Activated CD4-positive, alpha-beta T cell treated with anti-CD3 and anti-CD28 coated beads for 36 hours (primary cell): ENCODE data around the gene GABRE. TPM values are rescaled to one million over a fixed set of nuclear protein-coding genes. Genes with fewer than 3 reads are reported as not detected.

Experiments
- ATAC-seq: fragments of 200-7000 bp; cut with Tn5 transposase; one replicate; pipeline ENCODE4 v1.10.0; 2021; ENCODE audit warnings: mild to moderate bottlenecking, moderate library complexity
- CTCF ChIA-PET: fragments of 350-600 bp; sonication (Branson Sonifier 250); formaldehyde crosslinking; loops from one replicate; lab custom pipeline; 2021; ENCODE audit warnings: antibody characterized with exemption; lab: Charles Lee
- POLR2A ChIA-PET: fragments of 350-600 bp; sonication (Branson Sonifier 250); formaldehyde crosslinking; loops from one replicate; lab custom pipeline; 2021; ENCODE audit warnings: antibody characterized with exemption, inconsistent platforms; lab: Charles Lee
- DNase-seq: peaks from one replicate; pipeline ENCODE4 v3.0.0-alpha.2; 2020
- H3K27ac Mint-ChIP-seq: one replicate; pipeline ENCODE4 v1.8.0; 2021; ENCODE audit warnings: mixed read lengths
- H3K27me3 Mint-ChIP-seq: one replicate; pipeline ENCODE4 v1.8.0; 2021; ENCODE audit warnings: mixed read lengths
- H3K36me3 Mint-ChIP-seq: one replicate; pipeline ENCODE4 v1.8.0; 2021; ENCODE audit warnings: low read depth, mixed read lengths
- H3K4me1 Mint-ChIP-seq: one replicate; pipeline ENCODE4 v1.8.0; 2021; ENCODE audit warnings: mixed read lengths
- H3K4me3 Mint-ChIP-seq: one replicate; pipeline ENCODE4 v1.8.0; 2021; ENCODE audit warnings: mild to moderate bottlenecking, moderate library complexity, mixed read lengths
- H3K9me3 Mint-ChIP-seq: one replicate; pipeline ENCODE4 v1.8.0; 2021; ENCODE audit warnings: low read depth, mixed read lengths
- intact Hi-C, 2 experiments: fragments of 100-400 bp; cut with DNase I in 1 of 2; cut with micrococcal nuclease in 1 of 2; formaldehyde crosslinking; loops; one replicate each; pipeline versions ENCODE4 v1.14.2 to v1.15.1; 2022 to 2024; cut with DNase I, micrococcal nuclease
- total RNA-seq, 2 experiments: library from RNA; stranded (reverse); gene quantifications; one replicate each; pipeline ENCODE4 v1.2.3, GENCODE V29; 2021

The GABRE gene
- total RNA-seq, 2 experiments from 2014 or later = not detected

DNA sequence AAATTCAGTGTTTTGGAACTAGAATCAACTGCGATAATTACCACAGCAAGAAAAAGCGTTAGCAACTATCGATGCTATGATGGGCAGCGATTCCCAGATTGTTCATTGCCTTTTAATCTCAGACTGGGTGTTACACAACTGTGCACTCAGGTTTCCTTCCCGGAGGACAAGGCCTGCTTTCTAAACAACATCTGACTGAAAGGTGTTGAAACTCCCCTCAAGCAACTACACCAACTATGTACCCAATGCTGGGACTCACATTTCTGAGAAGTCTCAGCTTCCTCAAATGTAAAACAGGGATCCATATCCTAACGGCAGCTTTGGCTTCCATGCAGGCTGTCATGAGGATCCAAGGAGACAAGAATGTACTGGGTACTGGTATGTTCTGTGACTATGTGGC is 8.2 kb downstream of the GABRE start:
- DNase-seq = no peak
- no peak for ATAC-seq
- Mint-ChIP-seq H3K27ac (no peak overlapping the region), H3K9me3 (no peaks in the 10 kb centered on the region), H3K27me3 (no peaks in the 10 kb centered on the region), H3K36me3 (no peaks in the 10 kb centered on the region), H3K4me3 (no peak overlapping the region), H3K4me1 (no peaks in the 10 kb centered on the region)
- CTCF ChIA-PET = no interaction called here
- intact Hi-C loops = no loop called here
- POLR2A ChIA-PET = no interaction called here

DNA sequence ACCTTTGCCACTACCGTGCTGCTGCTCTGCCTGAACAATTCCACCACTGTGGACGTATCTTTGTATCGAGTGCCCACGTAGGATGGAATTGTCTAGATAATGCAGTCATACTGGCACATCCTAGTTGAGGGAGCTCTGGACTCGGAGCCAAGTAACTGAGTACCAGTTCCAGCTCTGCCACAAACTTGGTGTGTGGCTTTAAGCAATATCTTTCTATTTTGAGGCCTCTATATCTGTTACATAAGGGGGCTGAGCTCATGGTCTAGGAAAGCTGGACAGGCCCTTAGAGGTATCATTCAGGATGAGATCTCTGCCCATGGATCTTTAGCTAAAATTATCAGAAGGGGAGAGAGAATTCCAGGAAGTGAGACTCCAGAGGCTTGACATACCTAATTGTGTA is 12.4 kb downstream of the GABRE start:
- H3K4me1 Mint-ChIP-seq = no peaks in the 10 kb centered on the region
- H3K4me3 Mint-ChIP-seq = no peak overlapping the region
- ChIA-PET CTCF (no interaction called here), POLR2A (no interaction called here)
- intact Hi-C loops = no loop called here
- no peaks in the 10 kb centered on the region for H3K27me3 Mint-ChIP-seq
- DNase-seq (no peak), ATAC-seq (no peak)
- no peak overlapping the region for H3K27ac Mint-ChIP-seq
- no peaks in the 10 kb centered on the region for H3K36me3 Mint-ChIP-seq
- peaks cover 3% of the 10 kb centered on the region for H3K9me3 Mint-ChIP-seq

DNA sequence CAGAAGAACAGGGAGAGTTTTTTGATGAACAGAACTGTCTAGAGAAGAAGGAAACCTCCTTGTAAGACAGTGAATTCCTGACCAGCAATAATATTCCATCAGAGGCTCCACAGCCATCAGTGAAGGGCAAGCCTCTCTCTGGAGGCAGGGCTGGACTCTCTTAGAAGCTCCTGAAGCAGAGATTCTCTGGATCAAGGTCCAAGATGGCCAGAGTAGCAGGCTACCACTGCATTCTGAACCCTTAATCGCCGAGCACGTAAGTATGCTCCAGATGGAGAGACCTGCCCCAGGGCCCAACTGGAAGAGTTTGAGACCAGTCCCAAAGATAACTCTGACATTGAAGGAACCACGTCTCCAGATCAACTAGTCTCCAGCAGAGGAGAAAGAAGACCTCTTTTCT is 16.4 kb downstream of the GABRE start:
- no peak overlapping the region for H3K4me3 Mint-ChIP-seq

DNA sequence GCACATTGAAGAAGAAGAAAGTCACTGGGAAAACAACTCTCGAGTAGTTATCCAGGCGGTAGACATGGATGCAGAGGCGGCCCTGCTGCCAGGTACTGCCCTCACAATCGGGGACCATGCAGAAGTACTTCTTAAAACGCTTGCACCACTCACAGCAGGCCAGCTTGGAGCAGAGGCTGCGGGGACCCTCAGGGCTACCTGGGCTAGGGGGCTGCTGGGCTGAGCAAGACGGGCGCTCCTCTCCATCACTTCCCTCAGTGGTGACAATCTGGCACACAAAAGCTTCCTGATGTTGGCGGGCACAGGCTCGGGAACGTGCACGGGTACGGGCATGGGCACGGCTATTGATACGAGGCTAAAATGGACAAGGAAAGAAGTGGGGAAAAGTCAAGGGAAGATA is 19.7 kb downstream of the GABRE start:
- Mint-ChIP-seq H3K4me3 (no peak overlapping the region), H3K9me3 (peaks cover 3% of the 10 kb centered on the region), H3K36me3 (no peaks in the 10 kb centered on the region), H3K27me3 (no peaks in the 10 kb centered on the region), H3K27ac (no peak overlapping the region), H3K4me1 (no peaks in the 10 kb centered on the region)
- DNase-seq = no peak
- intact Hi-C loops = no loop called here
- CTCF ChIA-PET = no interaction called here
- ATAC-seq = no peak
- POLR2A ChIA-PET = no interaction called here

More for the DNA sequence above, 16.4 kb downstream of the GABRE start:
- ChIA-PET CTCF (no interaction called here), POLR2A (no interaction called here)
- H3K27ac Mint-ChIP-seq = no peak overlapping the region
- H3K27me3 Mint-ChIP-seq = no peaks in the 10 kb centered on the region
- H3K4me1 Mint-ChIP-seq = no peaks in the 10 kb centered on the region
- H3K9me3 Mint-ChIP-seq = peaks cover 3% of the 10 kb centered on the region
- DNase-seq (no peak), ATAC-seq (no peak)
- no peaks in the 10 kb centered on the region for H3K36me3 Mint-ChIP-seq
- intact Hi-C loops = no loop called here

DNA sequence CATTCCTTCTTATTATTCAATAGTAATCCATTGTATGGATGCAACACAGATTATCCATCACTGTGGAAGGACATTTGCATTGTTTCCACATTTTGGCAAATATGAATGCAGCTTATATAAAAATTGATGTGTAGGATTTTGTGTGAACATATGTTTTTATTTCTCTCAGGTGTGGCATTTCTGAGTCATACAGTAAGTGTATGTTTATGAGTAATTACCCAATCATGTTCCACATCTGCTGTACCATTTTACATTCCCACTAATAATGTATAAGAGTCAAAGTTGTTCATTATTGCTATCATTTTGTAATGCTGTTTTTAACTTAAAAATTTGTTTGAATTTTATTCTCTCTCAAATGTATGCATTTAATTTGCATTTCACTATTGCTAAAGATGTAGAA is 36.3 kb downstream of the GABRE start:
- DNase-seq = no peak
- Mint-ChIP-seq H3K9me3 (no peaks in the 10 kb centered on the region), H3K4me3 (no peak overlapping the region), H3K27ac (no peak overlapping the region), H3K36me3 (no peaks in the 10 kb centered on the region), H3K27me3 (no peaks in the 10 kb centered on the region), H3K4me1 (no peaks in the 10 kb centered on the region)
- POLR2A ChIA-PET = no interaction called here
- no peak for ATAC-seq
- intact Hi-C loops = no loop called here
- CTCF ChIA-PET = no interaction called here

DNA sequence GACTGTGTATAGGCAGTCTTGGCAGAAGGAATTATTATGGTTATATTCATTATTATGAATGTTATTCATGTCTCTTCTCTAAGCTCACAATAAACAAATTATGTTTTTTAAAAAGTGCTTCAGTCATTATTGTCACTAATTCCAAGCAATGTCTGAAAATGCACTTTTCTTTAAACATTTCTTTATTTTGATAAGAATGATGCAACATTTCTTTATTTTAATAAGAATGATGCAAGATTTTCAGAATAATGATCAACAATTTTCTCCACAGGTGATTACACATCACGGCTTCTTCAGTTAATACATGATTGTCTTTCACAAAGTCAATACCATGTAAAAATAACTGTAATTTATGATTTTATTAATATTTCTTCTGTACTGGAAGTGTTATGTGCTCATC is 39.1 kb downstream of the GABRE start:
- H3K9me3 Mint-ChIP-seq = no peaks in the 10 kb centered on the region
- CTCF ChIA-PET = no interaction called here
- POLR2A ChIA-PET = no interaction called here
- H3K4me1 Mint-ChIP-seq = no peaks in the 10 kb centered on the region
- no peaks in the 10 kb centered on the region for H3K27me3 Mint-ChIP-seq
- no peak overlapping the region for H3K4me3 Mint-ChIP-seq
- intact Hi-C loops = no loop called here
- no peaks in the 10 kb centered on the region for H3K36me3 Mint-ChIP-seq
- no peak for DNase-seq
- no peak for ATAC-seq
- H3K27ac Mint-ChIP-seq = no peak overlapping the region

DNA sequence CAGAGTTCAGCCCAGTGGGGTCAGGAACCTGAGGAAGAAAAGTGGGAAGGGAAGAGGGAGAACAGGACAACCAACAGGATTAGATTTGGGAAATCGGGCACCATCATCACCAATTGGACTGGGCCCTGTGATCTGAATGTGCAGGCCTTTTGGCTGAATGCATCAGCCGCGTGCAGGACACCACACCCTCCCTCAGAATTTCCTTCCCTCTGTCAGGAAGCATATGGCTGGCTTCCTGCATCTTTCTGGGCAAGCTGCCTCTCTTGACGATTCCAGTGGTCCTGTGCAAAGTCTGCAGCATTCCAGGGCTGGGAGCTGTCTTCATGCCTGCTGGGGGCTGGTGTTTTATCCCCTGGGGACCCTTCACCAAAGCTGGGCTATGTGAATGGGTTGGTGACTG is 45.4 kb downstream of the GABRE start:
- no peaks in the 10 kb centered on the region for H3K27me3 Mint-ChIP-seq
- no peaks in the 10 kb centered on the region for H3K36me3 Mint-ChIP-seq
- intact Hi-C loops = no loop called here
- H3K4me1 Mint-ChIP-seq = no peaks in the 10 kb centered on the region
- CTCF ChIA-PET = no interaction called here
- DNase-seq = no peak
- POLR2A ChIA-PET = no interaction called here
- H3K9me3 Mint-ChIP-seq = no peaks in the 10 kb centered on the region
- H3K27ac Mint-ChIP-seq = no peak overlapping the region
- no peak for ATAC-seq
- no peak overlapping the region for H3K4me3 Mint-ChIP-seq

DNA sequence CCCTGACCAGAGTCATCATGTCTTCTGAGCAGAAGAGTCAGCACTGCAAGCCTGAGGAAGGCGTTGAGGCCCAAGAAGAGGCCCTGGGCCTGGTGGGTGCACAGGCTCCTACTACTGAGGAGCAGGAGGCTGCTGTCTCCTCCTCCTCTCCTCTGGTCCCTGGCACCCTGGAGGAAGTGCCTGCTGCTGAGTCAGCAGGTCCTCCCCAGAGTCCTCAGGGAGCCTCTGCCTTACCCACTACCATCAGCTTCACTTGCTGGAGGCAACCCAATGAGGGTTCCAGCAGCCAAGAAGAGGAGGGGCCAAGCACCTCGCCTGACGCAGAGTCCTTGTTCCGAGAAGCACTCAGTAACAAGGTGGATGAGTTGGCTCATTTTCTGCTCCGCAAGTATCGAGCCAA is 50.8 kb downstream of the GABRE start:
- Mint-ChIP-seq H3K27ac (no peak overlapping the region), H3K27me3 (no peaks in the 10 kb centered on the region), H3K36me3 (no peaks in the 10 kb centered on the region), H3K4me1 (no peaks in the 10 kb centered on the region), H3K4me3 (no peak overlapping the region), H3K9me3 (no peaks in the 10 kb centered on the region)
- DNase-seq = no peak
- intact Hi-C loops = no loop called here
- POLR2A ChIA-PET = no interaction called here
- ATAC-seq = no peak
- CTCF ChIA-PET = no interaction called here

DNA sequence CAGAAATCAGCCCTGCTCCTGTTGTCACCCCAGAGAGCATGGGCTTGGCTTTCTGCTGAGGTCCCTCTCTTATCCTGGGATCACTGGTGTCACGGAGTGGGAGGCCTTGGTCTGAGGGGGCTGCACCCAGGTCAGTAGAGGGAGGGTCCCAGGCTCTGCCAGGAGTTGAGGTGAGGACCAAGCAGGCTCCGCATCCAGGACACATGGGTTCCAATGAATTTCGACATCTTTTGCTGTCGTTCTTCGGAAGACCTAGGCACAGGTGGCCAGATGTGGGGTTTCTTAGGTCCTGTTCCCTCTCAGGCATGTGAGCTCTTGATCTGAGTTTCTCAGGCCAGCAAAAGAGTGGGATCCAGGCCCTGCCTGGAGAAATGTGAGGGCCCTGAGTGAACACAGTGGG is 51.8 kb downstream of the GABRE start:
- H3K4me1 Mint-ChIP-seq = no peaks in the 10 kb centered on the region
- DNase-seq = no peak
- H3K4me3 Mint-ChIP-seq = no peak overlapping the region
- H3K27ac Mint-ChIP-seq = no peak overlapping the region
- no peaks in the 10 kb centered on the region for H3K27me3 Mint-ChIP-seq
- intact Hi-C loops = no loop called here
- no peak for ATAC-seq
- ChIA-PET POLR2A (no interaction called here), CTCF (no interaction called here)
- H3K36me3 Mint-ChIP-seq = no peaks in the 10 kb centered on the region
- H3K9me3 Mint-ChIP-seq = no peaks in the 10 kb centered on the region

DNA sequence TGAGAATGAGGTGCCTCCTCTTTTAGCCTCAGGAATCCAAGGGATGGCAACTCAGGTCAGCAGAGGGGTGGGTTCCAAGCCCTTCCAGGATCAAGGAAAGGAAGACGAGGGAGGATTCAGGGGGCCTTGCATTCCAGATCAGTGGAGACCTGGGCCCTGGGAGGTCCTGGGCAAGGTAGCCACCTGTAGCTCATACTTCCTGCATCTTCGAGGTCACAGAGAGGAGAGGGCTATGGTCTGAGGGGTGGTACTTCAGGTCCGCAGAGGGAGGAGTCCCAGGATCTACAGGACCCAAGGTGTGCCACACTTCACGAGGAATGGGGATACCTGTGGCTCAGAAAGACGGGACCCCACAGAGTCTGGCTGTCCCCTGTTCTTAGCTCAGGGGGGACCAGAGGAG is 52.6 kb downstream of the GABRE start:
- DNase-seq (no peak), ATAC-seq (no peak)
- ChIA-PET POLR2A (no interaction called here), CTCF (no interaction called here)
- no peaks in the 10 kb centered on the region for H3K36me3 Mint-ChIP-seq
- no peaks in the 10 kb centered on the region for H3K27me3 Mint-ChIP-seq
- H3K9me3 Mint-ChIP-seq = no peaks in the 10 kb centered on the region
- no peak overlapping the region for H3K4me3 Mint-ChIP-seq
- no peaks in the 10 kb centered on the region for H3K4me1 Mint-ChIP-seq
- no peak overlapping the region for H3K27ac Mint-ChIP-seq
- intact Hi-C loops = no loop called here

DNA sequence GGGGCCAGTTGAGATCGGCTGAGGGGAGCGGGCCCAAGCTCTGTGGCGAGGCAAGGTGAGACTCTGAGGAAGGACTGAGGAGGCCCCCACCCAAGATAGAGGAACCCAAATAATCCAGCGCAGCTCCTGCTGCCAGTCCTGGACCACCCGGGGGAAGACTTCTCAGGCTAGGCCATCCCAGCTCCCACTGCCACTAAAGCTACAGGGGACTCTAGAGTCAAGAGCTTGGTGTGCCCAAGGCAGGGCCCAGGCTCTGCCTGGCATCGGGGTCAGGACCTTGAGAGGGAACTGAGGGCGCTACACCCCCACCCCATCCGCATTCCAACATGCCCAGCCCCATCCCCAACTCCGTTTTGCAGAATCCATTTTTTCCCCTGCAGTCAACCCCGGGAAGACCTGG is 53.2 kb downstream of the GABRE start:
- intact Hi-C loops = no loop called here
- Mint-ChIP-seq H3K4me1 (no peaks in the 10 kb centered on the region), H3K9me3 (no peaks in the 10 kb centered on the region), H3K27me3 (no peaks in the 10 kb centered on the region), H3K36me3 (no peaks in the 10 kb centered on the region), H3K4me3 (no peak overlapping the region), H3K27ac (no peak overlapping the region)
- ATAC-seq (no peak), DNase-seq (no peak)
- ChIA-PET POLR2A (no interaction called here), CTCF (no interaction called here)

DNA sequence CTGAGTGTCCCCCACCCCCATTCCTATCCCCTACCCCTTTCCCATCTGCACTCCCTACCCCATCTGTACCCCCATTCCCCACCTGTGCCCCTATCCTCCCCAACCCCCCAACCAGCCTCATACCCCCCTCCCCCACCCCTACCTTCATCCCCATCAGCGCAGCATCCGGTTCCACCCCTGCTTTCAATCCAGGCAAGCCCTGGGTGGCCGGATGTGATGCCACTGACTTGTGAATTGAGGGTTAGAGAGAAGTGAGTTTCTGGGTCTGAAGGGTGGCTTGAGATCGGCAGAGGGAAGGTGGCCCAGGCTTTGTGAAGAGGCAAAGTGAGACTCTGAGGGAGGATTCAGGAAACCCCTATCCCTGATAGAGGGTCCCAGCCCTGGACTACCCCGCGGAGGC is 53.9 kb downstream of the GABRE start:
- intact Hi-C loops = no loop called here

DNA sequence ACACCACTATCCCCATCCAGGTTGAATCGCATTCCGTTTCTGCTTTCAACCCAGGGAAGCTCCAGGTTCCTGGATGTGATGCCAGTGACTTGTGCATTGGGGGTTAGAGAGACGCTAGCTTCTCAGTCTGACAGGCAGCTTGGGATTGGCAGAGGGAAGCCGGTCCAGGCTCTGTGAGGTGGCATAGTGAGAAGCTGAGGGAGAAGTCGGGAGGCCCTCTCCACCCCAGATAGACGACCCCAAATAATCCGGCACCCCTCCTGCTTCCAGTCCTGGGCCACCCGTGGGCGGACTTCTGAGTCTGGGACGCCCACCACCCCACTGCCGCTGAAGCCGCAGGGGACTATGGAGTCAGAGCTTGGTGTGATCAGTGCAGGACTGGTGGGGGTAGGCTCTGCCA is 54.4 kb downstream of the GABRE start:
- no peaks in the 10 kb centered on the region for H3K36me3 Mint-ChIP-seq
- no peaks in the 10 kb centered on the region for H3K27me3 Mint-ChIP-seq
- CTCF ChIA-PET = no interaction called here

More for the DNA sequence above, 53.9 kb downstream of the GABRE start:
- H3K4me1 Mint-ChIP-seq = no peaks in the 10 kb centered on the region
- H3K27ac Mint-ChIP-seq = no peak overlapping the region
- DNase-seq = no peak
- no peak overlapping the region for H3K4me3 Mint-ChIP-seq
- ChIA-PET CTCF (no interaction called here), POLR2A (no interaction called here)
- no peaks in the 10 kb centered on the region for H3K9me3 Mint-ChIP-seq
- H3K36me3 Mint-ChIP-seq = no peaks in the 10 kb centered on the region
- no peak for ATAC-seq
- no peaks in the 10 kb centered on the region for H3K27me3 Mint-ChIP-seq

More for the DNA sequence above, 54.4 kb downstream of the GABRE start:
- no peak overlapping the region for H3K27ac Mint-ChIP-seq
- POLR2A ChIA-PET = no interaction called here
- ATAC-seq (no peak), DNase-seq (no peak)
- no peak overlapping the region for H3K4me3 Mint-ChIP-seq
- no peaks in the 10 kb centered on the region for H3K9me3 Mint-ChIP-seq
- intact Hi-C loops = no loop called here
- no peaks in the 10 kb centered on the region for H3K4me1 Mint-ChIP-seq
